Activated T-cell treated with anti-CD3 and anti-CD28 coated beads, Interleukin-2, amount 50 U/mL, for 4 hours (primary cell): ENCODE measurements around the gene ENC1. TPM values are rescaled to one million over a fixed set of nuclear protein-coding genes. Genes with fewer than 3 reads are reported as not detected.

ENCODE experiments used
- ATAC-seq, 2 donors: fragments of 200-7000 bp; cut with Tn5 transposase; one replicate each; pipeline ENCODE4 v1.10.0; 2021
- DNase-seq: peaks from one replicate; pipeline ENCODE4 v3.0.0-alpha.2; 2020
- H3K27me3 Mint-ChIP-seq: one replicate; pipeline ENCODE4 v1.8.0; 2021; ENCODE audit warnings: low read depth, mixed read lengths
- H3K36me3 Mint-ChIP-seq: one replicate; pipeline ENCODE4 v1.8.0; 2022; ENCODE audit warnings: mixed read lengths; ENCODE audit not compliant: insufficient read depth
- H3K4me1 Mint-ChIP-seq: one replicate; pipeline ENCODE4 v1.8.0; 2021; ENCODE audit warnings: low read depth, mixed read lengths
- H3K4me3 Mint-ChIP-seq: one replicate; pipeline ENCODE4 v1.8.0; 2021; ENCODE audit warnings: mild to moderate bottlenecking, moderate library complexity, mixed read lengths
- H3K9me3 Mint-ChIP-seq: one replicate; pipeline ENCODE4 v1.8.0; 2021; ENCODE audit warnings: mixed read lengths
- total RNA-seq, 3 donors: library from RNA; stranded (reverse); gene quantifications; one replicate each; pipeline ENCODE4 v1.2.1, GENCODE V29; 2021

ENC1 gene
- total RNA-seq, 3 donors from 2014 or later = 1.8 to 3.0 (median 2.4) TPM

DNA sequence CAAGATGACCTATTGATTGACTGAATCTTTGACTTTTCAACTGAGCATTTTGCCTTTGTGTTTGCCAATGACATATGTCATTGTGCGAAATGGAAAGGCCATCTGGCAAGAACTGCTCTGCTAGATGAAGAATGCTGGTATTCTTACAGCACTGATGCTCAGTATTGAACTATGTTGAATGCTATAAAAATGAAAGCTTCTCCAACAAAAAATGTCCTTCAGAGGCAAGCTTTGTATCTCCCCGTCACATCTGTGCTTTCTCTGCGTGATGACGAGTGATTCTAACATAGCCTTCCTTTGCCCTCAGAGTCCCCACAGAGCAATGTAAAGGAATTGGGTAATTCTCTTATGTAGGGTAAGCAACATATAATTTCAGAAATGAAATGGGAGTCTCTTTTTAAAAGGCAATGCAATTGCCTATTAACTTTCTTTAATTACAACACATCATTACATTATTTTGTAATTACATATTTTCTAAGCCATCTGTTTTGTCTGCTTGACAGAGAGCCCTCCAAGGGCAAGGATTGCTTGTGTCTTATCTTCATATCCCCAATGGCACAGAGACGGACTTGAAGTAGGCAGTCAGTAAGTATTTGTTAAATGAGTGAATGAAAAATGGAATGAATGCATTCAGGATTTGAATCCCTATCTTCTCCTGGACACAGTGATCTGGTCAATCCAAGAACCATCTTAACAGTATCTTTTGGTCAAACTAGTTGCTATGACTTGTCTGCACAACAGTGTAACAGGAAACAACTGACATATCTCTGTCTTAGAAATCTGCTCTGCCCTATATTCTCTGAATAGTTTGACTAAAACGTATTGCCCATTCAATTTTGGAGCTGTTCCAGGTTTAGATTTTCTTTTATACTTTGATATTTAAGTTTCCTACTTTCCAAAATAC is 46.1 kb downstream of the ENC1 start:
- Mint-ChIP-seq H3K9me3 (no peaks in the 10 kb centered on the region), H3K4me1 (no peaks in the 10 kb centered on the region), H3K4me3 (no peak overlapping the region), H3K27me3 (peaks cover 18% of the 10 kb centered on the region), H3K36me3 (no peaks in the 10 kb centered on the region)
- ATAC-seq = no peak
- no peak for DNase-seq

DNA sequence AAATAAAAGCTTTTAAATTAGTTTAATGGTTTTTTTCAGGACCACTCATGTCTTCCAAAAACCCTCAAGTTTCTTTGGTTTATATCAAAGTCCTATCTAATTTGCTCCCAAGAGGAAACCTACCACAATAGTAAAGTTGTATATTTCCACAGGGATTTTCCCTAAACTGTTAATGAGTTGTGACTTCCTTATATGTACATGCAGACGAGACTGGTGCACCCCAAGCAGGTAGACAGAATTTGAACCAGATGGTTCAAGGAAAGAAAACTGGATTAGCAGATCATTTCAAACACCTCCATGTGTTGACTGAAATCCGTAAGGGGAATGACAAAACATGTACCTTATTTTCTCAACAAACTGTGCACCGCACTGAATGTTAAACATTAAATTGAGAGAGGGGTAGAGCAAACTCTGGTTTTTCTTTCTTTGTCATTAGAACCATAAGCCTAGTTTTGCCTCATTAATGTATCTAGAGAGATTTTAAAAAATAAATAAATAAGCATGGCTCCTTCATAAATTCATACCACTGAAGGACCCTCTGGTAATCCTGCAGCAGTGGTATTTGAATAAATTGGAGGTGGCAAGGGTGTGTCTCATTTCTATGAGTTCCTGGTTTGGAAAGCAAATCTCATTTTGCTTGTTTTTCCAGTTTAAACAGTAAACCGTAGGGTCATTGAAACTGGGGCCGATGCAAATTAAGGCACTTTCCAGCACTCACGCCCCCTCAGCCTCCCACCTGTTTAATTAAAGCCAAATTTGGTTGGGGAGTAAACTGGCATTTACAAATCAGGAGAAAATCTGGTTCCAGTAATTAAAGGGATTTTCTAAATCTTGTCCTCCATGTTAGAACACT is 51.1 kb downstream of the ENC1 start:
- ATAC-seq (no peak), DNase-seq (no peak)
- H3K4me1 Mint-ChIP-seq = no peaks in the 10 kb centered on the region

DNA sequence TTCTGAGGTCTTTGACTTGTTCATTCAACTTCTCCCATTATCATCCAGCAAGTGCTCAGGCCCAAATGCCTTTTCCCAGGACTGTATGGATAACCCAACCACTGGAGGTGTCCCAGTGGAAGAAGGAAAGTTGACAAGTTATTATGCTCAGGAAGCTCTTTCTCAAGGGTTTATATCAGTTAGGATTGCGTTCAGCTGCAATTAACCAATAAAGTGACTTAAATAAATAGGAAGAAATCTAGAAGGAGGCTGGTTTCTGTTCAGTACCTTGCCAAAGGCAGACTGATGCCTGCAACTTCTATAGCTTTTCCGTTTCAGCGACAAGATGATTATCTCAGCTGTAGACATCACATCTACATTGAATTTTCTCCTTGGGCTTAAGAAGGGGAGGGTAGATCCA is 52.1 kb downstream of the ENC1 start:
- Mint-ChIP-seq H3K36me3 (no peaks in the 10 kb centered on the region), H3K9me3 (no peaks in the 10 kb centered on the region), H3K4me1 (no peaks in the 10 kb centered on the region), H3K4me3 (no peak overlapping the region), H3K27me3 (peaks cover 9% of the 10 kb centered on the region)
- DNase-seq = no peak
- no peak for ATAC-seq

More for the DNA sequence above, 51.1 kb downstream of the ENC1 start:
- no peaks in the 10 kb centered on the region for H3K36me3 Mint-ChIP-seq
- H3K4me3 Mint-ChIP-seq = no peak overlapping the region
- H3K9me3 Mint-ChIP-seq = no peaks in the 10 kb centered on the region
- H3K27me3 Mint-ChIP-seq = peaks cover 9% of the 10 kb centered on the region

DNA sequence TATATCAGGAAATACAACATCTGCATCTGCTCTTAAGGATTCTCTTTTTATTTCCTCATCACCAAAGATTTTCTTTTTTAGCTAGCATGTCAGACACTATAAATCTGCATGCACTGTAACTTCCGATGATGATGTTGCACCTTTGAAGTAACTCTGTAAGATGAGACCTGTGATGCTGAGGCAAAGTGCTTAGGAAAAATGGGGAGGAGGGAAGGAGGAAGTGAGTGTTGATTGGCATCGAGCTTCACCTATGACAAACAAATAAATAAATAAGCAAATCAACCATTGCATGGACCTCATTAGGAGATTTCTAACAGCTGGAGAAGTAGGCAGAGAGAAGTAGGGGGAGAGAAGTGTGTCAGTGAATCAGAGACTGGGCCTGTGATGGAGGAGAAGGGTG is 52.6 kb downstream of the ENC1 start:
- Mint-ChIP-seq H3K4me1 (no peaks in the 10 kb centered on the region), H3K4me3 (no peak overlapping the region), H3K27me3 (peaks cover 9% of the 10 kb centered on the region), H3K36me3 (no peaks in the 10 kb centered on the region), H3K9me3 (no peaks in the 10 kb centered on the region)
- ATAC-seq = no peak
- no peak for DNase-seq

DNA sequence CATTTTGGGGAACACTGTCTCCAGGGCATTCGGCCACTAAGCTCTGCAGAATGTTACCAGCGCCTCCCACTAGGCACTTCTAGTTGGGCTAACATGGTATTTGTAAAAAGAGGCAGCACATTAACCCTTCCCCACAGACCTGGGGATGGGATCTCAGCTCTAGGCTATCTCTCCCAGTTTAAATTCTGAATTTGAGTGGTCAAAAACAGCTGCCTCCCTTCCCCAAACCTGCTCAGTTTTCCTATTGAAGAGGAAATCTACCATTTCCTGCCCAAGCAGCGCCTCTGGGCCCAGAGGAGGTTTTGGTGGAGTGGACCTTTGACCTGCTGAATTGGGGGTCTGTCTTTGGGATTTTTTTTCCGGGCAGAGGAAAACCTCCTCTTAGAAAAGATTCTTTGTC is 53.2 kb downstream of the ENC1 start:
- H3K4me3 Mint-ChIP-seq = no peak overlapping the region
- H3K4me1 Mint-ChIP-seq = no peaks in the 10 kb centered on the region
- H3K36me3 Mint-ChIP-seq = no peaks in the 10 kb centered on the region
- DNase-seq (no peak), ATAC-seq (no peak)
- H3K27me3 Mint-ChIP-seq = peaks cover 9% of the 10 kb centered on the region
- H3K9me3 Mint-ChIP-seq = no peaks in the 10 kb centered on the region

DNA sequence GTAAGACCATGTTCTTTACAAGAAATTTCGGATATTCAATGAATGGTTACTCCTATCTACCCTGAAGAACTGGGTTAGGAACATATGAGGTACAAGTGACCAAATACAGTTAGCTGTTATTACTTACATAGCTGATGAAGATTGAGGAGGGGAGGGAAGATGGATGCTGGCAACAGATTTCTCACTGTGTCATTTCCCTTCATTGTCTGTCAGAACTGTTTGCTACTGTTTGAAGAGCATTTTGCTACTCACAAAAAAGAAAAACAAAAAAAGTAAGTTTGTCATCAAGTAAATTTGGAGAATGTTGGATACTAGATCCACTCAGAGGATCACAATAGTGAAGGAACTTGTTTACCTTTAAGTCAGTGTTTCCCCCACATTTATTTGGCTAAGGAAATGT is 53.7 kb downstream of the ENC1 start:
- Mint-ChIP-seq H3K4me1 (peaks cover under 1% of the 10 kb centered on the region), H3K36me3 (no peaks in the 10 kb centered on the region), H3K9me3 (no peaks in the 10 kb centered on the region), H3K4me3 (no peak overlapping the region), H3K27me3 (peaks cover 9% of the 10 kb centered on the region)
- ATAC-seq (no peak), DNase-seq (no peak)

DNA sequence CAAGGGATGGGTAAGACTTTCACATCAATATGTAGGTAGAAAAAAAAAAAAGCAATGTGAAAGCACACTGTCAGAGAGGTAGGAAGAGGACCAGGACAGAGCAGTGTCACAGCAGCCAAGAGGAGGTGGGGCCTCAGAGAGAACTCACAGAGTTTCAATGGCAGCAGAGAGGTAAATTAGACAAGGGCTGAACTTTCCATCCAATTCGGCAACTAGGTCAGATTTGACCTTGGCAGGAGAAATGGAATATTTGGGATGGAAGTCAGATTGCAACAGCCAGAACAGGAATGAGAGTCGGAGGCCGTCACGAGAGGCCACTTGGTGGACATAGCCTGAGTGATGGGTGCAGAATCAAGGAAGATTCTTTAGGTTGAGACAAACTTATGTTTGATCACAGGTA is 57.7 kb downstream of the ENC1 start:
- peaks cover 21% of the 10 kb centered on the region for H3K4me1 Mint-ChIP-seq
- no peaks in the 10 kb centered on the region for H3K36me3 Mint-ChIP-seq
- H3K9me3 Mint-ChIP-seq = no peaks in the 10 kb centered on the region
- no peaks in the 10 kb centered on the region for H3K27me3 Mint-ChIP-seq
- H3K4me3 Mint-ChIP-seq = no peak overlapping the region
- ATAC-seq (no peak), DNase-seq (no peak)

DNA sequence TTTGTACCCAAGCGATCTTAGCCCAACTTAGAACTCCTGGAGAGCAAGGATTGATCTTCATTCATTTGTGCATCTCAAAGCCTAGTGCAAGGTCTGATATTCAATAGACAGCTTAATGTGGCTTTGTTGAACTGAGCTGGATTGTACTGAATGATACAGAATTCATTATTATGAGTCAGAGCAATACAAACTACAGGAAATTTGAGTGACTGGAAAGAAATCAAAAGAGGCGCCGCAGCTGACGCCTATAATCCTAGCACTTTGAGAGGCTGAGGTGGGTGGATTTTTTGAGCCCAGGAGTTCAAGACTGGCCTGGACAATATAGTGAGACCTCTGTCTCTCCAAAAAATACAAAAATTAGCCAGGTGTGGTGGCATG is 58.6 kb downstream of the ENC1 start:
- Mint-ChIP-seq H3K36me3 (no peaks in the 10 kb centered on the region), H3K4me3 (no peak overlapping the region), H3K4me1 (peaks cover 28% of the 10 kb centered on the region), H3K27me3 (no peaks in the 10 kb centered on the region), H3K9me3 (no peaks in the 10 kb centered on the region)
- DNase-seq (no peak), ATAC-seq (no peak)

DNA sequence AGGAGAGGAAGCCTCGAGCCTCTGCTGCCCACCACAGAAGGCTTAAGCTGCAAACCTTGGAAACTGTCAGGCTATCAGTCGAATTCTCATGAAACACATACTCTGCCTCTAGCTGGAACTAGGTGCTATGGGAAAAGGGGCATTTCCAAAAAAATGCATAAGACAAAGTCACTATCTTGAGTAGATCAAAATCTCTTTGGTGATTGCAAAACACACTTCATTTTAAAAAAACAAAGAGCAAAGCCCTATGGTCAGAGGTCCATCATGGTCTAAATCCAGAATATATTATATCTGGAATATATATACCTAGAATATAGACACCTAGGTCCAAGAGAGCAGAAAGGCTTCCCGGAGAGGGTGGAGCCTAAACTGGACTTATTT is 59.8 kb downstream of the ENC1 start:
- Mint-ChIP-seq H3K27me3 (no peaks in the 10 kb centered on the region), H3K36me3 (no peaks in the 10 kb centered on the region), H3K4me3 (no peak overlapping the region)

DNA sequence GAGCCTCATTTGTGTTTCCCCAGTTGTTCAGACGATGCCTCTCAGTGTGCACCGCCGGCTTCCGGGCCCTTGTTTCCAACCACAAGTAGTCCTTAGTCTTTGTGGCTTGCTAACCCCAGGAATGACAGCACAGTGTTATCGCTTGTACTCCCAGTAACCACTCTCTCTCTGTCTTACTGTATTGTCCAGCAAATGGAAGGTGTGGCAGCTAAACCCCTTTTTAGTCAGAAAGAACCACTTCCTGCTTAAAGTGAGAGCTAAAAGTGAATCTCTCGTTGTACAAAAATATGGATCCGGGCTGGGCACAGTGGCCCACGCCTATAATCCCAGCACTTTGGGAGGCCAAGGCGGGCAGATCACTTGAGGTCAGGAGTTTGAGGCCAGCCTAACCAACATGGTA is 61.3 kb downstream of the ENC1 start:
- peak; percentile 75 to 86 for ATAC-seq
- Mint-ChIP-seq H3K27me3 (no peaks in the 10 kb centered on the region), H3K4me1 (peaks cover 46% of the 10 kb centered on the region), H3K36me3 (no peaks in the 10 kb centered on the region), H3K4me3 (peak overlapping the region; percentile 42), H3K9me3 (no peaks in the 10 kb centered on the region)
- peak; percentile 20 for DNase-seq

More for the DNA sequence above, 59.8 kb downstream of the ENC1 start:
- H3K9me3 Mint-ChIP-seq = no peaks in the 10 kb centered on the region
- DNase-seq (no peak), ATAC-seq (no peak)
- peaks cover 39% of the 10 kb centered on the region for H3K4me1 Mint-ChIP-seq

DNA sequence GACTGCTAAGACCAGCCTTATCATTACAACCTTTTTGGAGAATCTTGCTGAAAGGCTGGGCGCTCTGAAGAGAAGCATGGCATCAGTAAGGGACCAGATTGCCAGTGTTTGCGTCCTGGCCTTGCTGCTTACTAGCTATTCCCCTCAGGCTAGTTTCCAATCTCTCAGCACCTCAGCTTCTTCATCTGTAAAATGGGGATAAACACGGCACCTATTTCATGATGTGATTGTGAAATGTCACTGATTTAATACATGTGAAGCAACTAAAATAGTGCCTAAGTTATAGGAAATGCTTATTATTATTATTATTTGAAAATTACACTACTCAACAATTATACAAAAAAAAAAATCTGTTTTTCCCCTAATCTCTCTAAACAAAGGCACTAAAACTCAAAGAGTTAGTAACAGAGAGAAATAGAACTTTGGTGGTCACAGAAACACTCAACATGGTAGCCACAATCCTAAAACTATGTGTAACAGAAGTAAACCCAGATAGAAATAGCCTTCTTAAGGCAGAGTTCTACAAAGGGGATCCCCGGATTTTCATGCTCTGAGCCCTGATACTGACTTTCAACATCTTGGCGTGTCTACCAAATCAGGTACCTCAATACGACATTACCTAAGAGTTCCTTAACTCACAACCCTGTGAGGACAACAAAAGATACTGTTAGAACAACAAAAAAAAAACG is 62.0 kb downstream of the ENC1 start:
- ATAC-seq (peak; percentile 32), DNase-seq (no peak)
- Mint-ChIP-seq H3K4me3 (peak overlapping the region; percentile 42), H3K36me3 (no peaks in the 10 kb centered on the region), H3K27me3 (no peaks in the 10 kb centered on the region), H3K4me1 (peaks cover 46% of the 10 kb centered on the region), H3K9me3 (no peaks in the 10 kb centered on the region)

Other genes starting within 250 kb of the ENC1 start
- gene HEXB, start 44.5 kb upstream of the ENC1 start, total RNA-seq = 10 to 100 TPM; 38.6 to 46.8 (median 45.8) TPM
- gene GFM2, start 126.4 kb upstream of the ENC1 start, total RNA-seq = 10 to 100 TPM; 24.3 to 28.2 (median 26.2) TPM
- gene NSA2, start 126.5 kb upstream of the ENC1 start, total RNA-seq = 100 to 1,000 TPM; 171 to 179 (median 177) TPM
- 10 to 100 TPM; 10.0 to 13.1 (median 10.2) TPM for gene FAM169A, start 225.7 kb upstream of the ENC1 start, total RNA-seq